Peyer's patch (tissue), 4 donors: ENCODE data around the gene RGS11.

Experiments used
- POLR2A ChIP-seq, 2 donors: fragments of 450-650 bp; IDR thresholded peaks; one replicate each; pipeline ENCODE4 v1.5.1; 2017; ENCODE audit warnings: antibody characterized with exemption in 2 of 2, mild to moderate bottlenecking in 2 of 2, moderate library complexity in 2 of 2
- TF ChIP-seq, protein P1 (sequence below), 6 experiments: fragments of 450-650 bp in 4 of 6; fragments of 200-600 bp in 2 of 6; sonication (generic) in 1 of 6; IDR thresholded peaks; one replicate each; pipeline ENCODE4 v1.5.1; 2017 to 2019; ENCODE audit warnings: antibody characterized with exemption in 6 of 6, mild to moderate bottlenecking in 3 of 6, moderate library complexity in 1 of 6

GRCh38 chr16:307691-308312, 32.1 kb upstream of the RGS11 start:
- TF ChIP-seq, protein P1, sequence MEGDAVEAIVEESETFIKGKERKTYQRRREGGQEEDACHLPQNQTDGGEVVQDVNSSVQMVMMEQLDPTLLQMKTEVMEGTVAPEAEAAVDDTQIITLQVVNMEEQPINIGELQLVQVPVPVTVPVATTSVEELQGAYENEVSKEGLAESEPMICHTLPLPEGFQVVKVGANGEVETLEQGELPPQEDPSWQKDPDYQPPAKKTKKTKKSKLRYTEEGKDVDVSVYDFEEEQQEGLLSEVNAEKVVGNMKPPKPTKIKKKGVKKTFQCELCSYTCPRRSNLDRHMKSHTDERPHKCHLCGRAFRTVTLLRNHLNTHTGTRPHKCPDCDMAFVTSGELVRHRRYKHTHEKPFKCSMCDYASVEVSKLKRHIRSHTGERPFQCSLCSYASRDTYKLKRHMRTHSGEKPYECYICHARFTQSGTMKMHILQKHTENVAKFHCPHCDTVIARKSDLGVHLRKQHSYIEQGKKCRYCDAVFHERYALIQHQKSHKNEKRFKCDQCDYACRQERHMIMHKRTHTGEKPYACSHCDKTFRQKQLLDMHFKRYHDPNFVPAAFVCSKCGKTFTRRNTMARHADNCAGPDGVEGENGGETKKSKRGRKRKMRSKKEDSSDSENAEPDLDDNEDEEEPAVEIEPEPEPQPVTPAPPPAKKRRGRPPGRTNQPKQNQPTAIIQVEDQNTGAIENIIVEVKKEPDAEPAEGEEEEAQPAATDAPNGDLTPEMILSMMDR (IDR thresholded peaks at IDR 0.05): no peak
- no peak for TF ChIP-seq POLR2A (IDR thresholded peaks at IDR 0.05)
